PC-3 (cell line): ENCODE results near the gene IL17RB. TPM values are rescaled to one million over a fixed set of nuclear protein-coding genes. Genes with fewer than 3 reads are reported as not detected.

Experiments used
- ATAC-seq: fragments of 200-7000 bp; cut with Tn5 transposase; 2 replicates; pipeline ENCODE4 v1.9.1; 2020; ENCODE audit warnings: mild to moderate bottlenecking, moderate library complexity
- BruUV-seq: library from RNA; stranded (reverse); fragments of 400-500 nt; replicated peaks from 2 replicates; lab custom pipeline; 2021; lab: Mats Ljungman, UMichigan
- CTCF ChIA-PET: fragments of 300-600 bp; sonication (Branson Sonifier 250); formaldehyde crosslinking; loops from one replicate; lab custom pipeline; 2022; ENCODE audit warnings: antibody characterized with exemption; lab: Charles Lee
- POLR2A ChIA-PET: fragments of 300-600 bp; sonication (Branson Sonifier 250); formaldehyde crosslinking; loops from one replicate; lab custom pipeline; 2022; ENCODE audit warnings: antibody characterized with exemption; ENCODE audit not compliant: unreplicated experiment; lab: Charles Lee
- DNase-seq: peaks from one replicate; pipeline ENCODE4 v3.0.0-alpha.2; 2015
- H2AFZ ChIP-seq: fragments of 300-600 bp; sonication (generic); 2 replicates; pipeline ENCODE4 v1.6.0; 2016; ENCODE audit warnings: antibody characterized with exemption, low read length
- H3F3A ChIP-seq: fragments of 300-600 bp; sonication (generic); one replicate; pipeline ENCODE4 v1.6.0; 2017; ENCODE audit warnings: antibody characterized with exemption, low read length, control low read depth, mild to moderate bottlenecking; ENCODE audit not compliant: unreplicated experiment
- H3K27ac ChIP-seq: fragments of 300-600 bp; sonication (generic); 2 replicates; pipeline ENCODE4 v1.5.1; 2016; ENCODE audit warnings: mild to moderate bottlenecking, low read length
- H3K27me3 ChIP-seq: fragments of 300-600 bp; sonication (generic); 2 replicates; pipeline ENCODE4 v1.6.1; 2016; ENCODE audit warnings: low read length, mixed read lengths
- H3K36me3 ChIP-seq: fragments of 300-600 bp; sonication (generic); 2 replicates; pipeline ENCODE4 v1.6.1; 2016; ENCODE audit warnings: low read depth, mixed run types, low read length, mixed read lengths
- H3K4me1 ChIP-seq: fragments of 300-600 bp; sonication (generic); 2 replicates; pipeline ENCODE4 v1.5.1; 2016; ENCODE audit warnings: low read length; ENCODE audit not compliant: insufficient read depth
- H3K4me2 ChIP-seq: fragments of 300-600 bp; sonication (generic); 2 replicates; pipeline ENCODE4 v1.6.0; 2016; ENCODE audit warnings: low read length
- H3K4me3 ChIP-seq: fragments of 300-600 bp; sonication (generic); 2 replicates; pipeline ENCODE4 v1.5.1; 2016; ENCODE audit warnings: mild to moderate bottlenecking, low read length, mixed read lengths
- H3K79me2 ChIP-seq: fragments of 300-600 bp; sonication (generic); 2 replicates; pipeline ENCODE4 v1.6.1; 2017; ENCODE audit warnings: low read length, mixed read lengths
- H3K9ac ChIP-seq: fragments of 300-600 bp; sonication (generic); 2 replicates; pipeline ENCODE4 v1.6.0; 2016; ENCODE audit warnings: mild to moderate bottlenecking, low read length
- H3K9me2 ChIP-seq: fragments of 300-600 bp; sonication (generic); replicated peaks from 2 replicates; pipeline ENCODE4 v1.6.1; 2016; ENCODE audit warnings: mixed run types, low read length, mixed read lengths
- H3K9me3 ChIP-seq: fragments of 300-600 bp; sonication (generic); 2 replicates; pipeline ENCODE4 v1.6.1; 2016; ENCODE audit warnings: low read length, mixed read lengths
- H4K20me1 ChIP-seq: fragments of 300-600 bp; sonication (generic); 2 replicates; pipeline ENCODE4 v1.6.1; 2016; ENCODE audit warnings: low read length, mixed read lengths
- EZH2 ChIP-seq: fragments of 300-600 bp; sonication (generic); IDR thresholded peaks from one replicate; pipeline ENCODE4 v1.6.1; 2017; ENCODE audit warnings: antibody characterized with exemption, mild to moderate bottlenecking, low read length; ENCODE audit not compliant: unreplicated experiment
- EZH2phosphoT487 ChIP-seq: fragments of 300-600 bp; sonication (generic); IDR thresholded peaks from 2 replicates; pipeline ENCODE4 v1.6.1; 2018; ENCODE audit warnings: mild to moderate bottlenecking, antibody characterized with exemption, low read length, borderline replicate concordance
- intact Hi-C: fragments of 100-400 bp; cut with micrococcal nuclease; formaldehyde crosslinking; loops from 2 replicates; pipeline ENCODE4 v1.9.0; 2023
- total RNA-seq: library from RNA; depleted of rRNA; stranded (reverse); fragments of >200 nt; gene quantifications from 2 replicates; pipeline ENCODE4 v1.2.3, GENCODE V29; 2014
- TF ChIP-seq, protein P1 (sequence below): fragments of 300-600 bp; sonication (generic); conservative IDR thresholded peaks from 2 replicates; pipeline ENCODE4 v1.5.1; 2017; ENCODE audit warnings: antibody characterized with exemption, low read depth, mild to moderate bottlenecking, low read length

IL17RB gene
- total RNA-seq, 1 experiment from 2014 or later, result 2.3 TPM

DNA sequence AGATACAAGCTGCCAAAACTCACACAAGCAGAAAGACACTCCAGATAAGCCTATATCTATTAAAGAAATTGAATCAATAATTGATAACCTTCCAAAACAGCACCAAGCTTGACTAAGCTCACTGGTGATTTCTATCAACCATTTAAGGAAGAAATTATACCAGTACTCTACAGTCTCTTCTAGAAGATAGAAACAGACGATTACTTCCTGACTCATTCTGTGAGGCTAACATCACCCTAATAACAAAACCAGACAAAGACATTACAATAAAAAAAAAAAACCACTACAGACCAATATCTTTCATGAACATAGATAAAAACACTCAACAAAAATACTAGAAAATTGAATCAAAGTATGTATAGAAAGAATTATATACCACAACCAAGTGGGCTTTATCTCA lies 20.3 kb upstream of the IL17RB start:
- DNase-seq, result no peak
- no peak overlapping the region for H3K4me2 ChIP-seq
- no peak for ATAC-seq
- H3K9me2 ChIP-seq, result no peaks in the 10 kb centered on the region
- CTCF ChIA-PET, result no interaction called here
- TF ChIP-seq EZH2 (no peak), EZH2phosphoT487 (no peak)
- TF ChIP-seq, protein P1, sequence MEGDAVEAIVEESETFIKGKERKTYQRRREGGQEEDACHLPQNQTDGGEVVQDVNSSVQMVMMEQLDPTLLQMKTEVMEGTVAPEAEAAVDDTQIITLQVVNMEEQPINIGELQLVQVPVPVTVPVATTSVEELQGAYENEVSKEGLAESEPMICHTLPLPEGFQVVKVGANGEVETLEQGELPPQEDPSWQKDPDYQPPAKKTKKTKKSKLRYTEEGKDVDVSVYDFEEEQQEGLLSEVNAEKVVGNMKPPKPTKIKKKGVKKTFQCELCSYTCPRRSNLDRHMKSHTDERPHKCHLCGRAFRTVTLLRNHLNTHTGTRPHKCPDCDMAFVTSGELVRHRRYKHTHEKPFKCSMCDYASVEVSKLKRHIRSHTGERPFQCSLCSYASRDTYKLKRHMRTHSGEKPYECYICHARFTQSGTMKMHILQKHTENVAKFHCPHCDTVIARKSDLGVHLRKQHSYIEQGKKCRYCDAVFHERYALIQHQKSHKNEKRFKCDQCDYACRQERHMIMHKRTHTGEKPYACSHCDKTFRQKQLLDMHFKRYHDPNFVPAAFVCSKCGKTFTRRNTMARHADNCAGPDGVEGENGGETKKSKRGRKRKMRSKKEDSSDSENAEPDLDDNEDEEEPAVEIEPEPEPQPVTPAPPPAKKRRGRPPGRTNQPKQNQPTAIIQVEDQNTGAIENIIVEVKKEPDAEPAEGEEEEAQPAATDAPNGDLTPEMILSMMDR, result no peak
- no peaks in the 10 kb centered on the region for H3F3A ChIP-seq
- POLR2A ChIA-PET, result no interaction called here
- H3K4me3 ChIP-seq, result no peak overlapping the region
- BruUV-seq, result no TSS peak
- H2AFZ ChIP-seq, result no peak overlapping the region
- no peaks in the 10 kb centered on the region for H3K4me1 ChIP-seq
- no peaks in the 10 kb centered on the region for H3K9me3 ChIP-seq
- H3K36me3 ChIP-seq, result no peaks in the 10 kb centered on the region
- intact Hi-C loops, result no loop called here
- H4K20me1 ChIP-seq, result no peaks in the 10 kb centered on the region
- H3K9ac ChIP-seq, result no peak overlapping the region
- H3K79me2 ChIP-seq, result no peaks in the 10 kb centered on the region
- H3K27me3 ChIP-seq, result no peaks in the 10 kb centered on the region
- no peak overlapping the region for H3K27ac ChIP-seq

DNA sequence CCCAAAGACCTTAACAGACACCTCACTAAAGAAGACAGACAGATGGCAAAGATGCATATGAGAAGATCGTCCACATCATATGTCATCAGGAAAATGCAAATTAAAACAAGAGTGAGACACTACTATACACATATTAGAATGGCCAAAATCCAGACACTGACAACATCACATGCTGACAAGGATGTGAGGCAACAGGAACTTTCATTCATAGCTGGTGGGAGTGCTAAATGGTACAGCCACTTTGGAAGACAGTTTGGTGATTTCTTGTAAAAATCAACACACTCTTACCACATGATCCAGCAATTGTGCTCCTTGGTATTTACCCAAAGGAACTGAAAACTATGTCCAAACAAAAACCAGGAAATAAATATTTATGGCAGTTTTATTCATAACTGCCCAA lies 17.8 kb upstream of the IL17RB start:
- ChIA-PET POLR2A (no interaction called here), CTCF (no interaction called here)
- H3K27ac ChIP-seq, result no peak overlapping the region
- H4K20me1 ChIP-seq, result no peaks in the 10 kb centered on the region
- no peak overlapping the region for H3K4me2 ChIP-seq
- H3K4me1 ChIP-seq, result no peaks in the 10 kb centered on the region
- no peak overlapping the region for H2AFZ ChIP-seq
- H3K9me2 ChIP-seq, result no peaks in the 10 kb centered on the region
- no peaks in the 10 kb centered on the region for H3K36me3 ChIP-seq
- H3K79me2 ChIP-seq, result no peaks in the 10 kb centered on the region
- no peak overlapping the region for H3K4me3 ChIP-seq
- TF ChIP-seq, protein P1, result no peak
- TF ChIP-seq EZH2phosphoT487 (no peak), EZH2 (no peak)
- no peak overlapping the region for H3K9ac ChIP-seq
- no peaks in the 10 kb centered on the region for H3F3A ChIP-seq
- no peak for DNase-seq
- no peaks in the 10 kb centered on the region for H3K27me3 ChIP-seq
- H3K9me3 ChIP-seq, result no peaks in the 10 kb centered on the region
- no peak for ATAC-seq
- intact Hi-C loops, result no loop called here
- BruUV-seq, result no TSS peak

DNA sequence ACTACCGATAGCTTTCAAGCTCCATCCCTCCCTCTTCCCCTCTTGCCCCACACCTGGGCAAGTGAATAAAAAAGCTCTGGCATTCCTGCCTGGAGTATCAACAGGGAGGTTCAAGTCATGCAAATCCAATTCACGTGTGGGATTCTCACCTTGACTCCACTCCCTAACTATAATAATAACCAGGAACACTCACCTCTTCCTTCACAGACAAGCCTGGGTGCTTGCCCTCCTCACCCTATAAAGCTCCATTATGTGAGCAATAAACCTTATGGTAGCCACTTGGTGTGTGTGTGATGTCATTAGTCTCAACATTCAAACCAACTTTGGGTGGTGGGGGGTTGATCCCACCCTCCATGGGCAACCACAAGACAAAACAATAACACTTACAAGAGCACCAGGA lies 16.8 kb upstream of the IL17RB start:
- Histone ChIP-seq H3K27me3 (no peaks in the 10 kb centered on the region), H3K9me2 (no peaks in the 10 kb centered on the region), H3K27ac (no peak overlapping the region), H3F3A (no peaks in the 10 kb centered on the region), H3K9me3 (no peaks in the 10 kb centered on the region), H3K4me3 (no peak overlapping the region), H2AFZ (no peak overlapping the region), H3K4me2 (no peak overlapping the region), H3K36me3 (no peaks in the 10 kb centered on the region), H4K20me1 (no peaks in the 10 kb centered on the region), H3K9ac (no peak overlapping the region), H3K79me2 (no peaks in the 10 kb centered on the region), H3K4me1 (no peaks in the 10 kb centered on the region)
- intact Hi-C loops, result no loop called here
- TF ChIP-seq EZH2phosphoT487, result no peak
- no peak for TF ChIP-seq EZH2
- TF ChIP-seq, protein P1, result no peak
- DNase-seq (no peak), ATAC-seq (no peak)
- no TSS peak for BruUV-seq
- CTCF ChIA-PET, result no interaction called here
- POLR2A ChIA-PET, result no interaction called here
